Suppressor macrophage (primary cell): ENCODE measurements around the gene CHMP4B.
A peak's percentile ranks its signal among the peaks of the same experiment; 100 is the strongest.
"Not testable (repeated sequence)": the region's sequence is repeated elsewhere in the genome, so short reads cannot be mapped to it uniquely, and the experiment has no call there.

Experiments used
- DNase-seq, 4 experiments: peaks; one replicate each; pipeline ENCODE4 v3.0.0-alpha.2; 2020 to 2022

CHMP4B gene

GRCh38 chr20:33790566-33790965, 20.6 kb upstream of the CHMP4B start:
- no peak for DNase-seq

GRCh38 chr20:33791021-33791420, 20.1 kb upstream of the CHMP4B start:
- DNase-seq, result no peak

- no peak for DNase-seq
These were observed 19.6 kb upstream of the CHMP4B start for GRCh38 chr20:33791540-33791939.

- DNase-seq, result peak; percentile 38 to 62 (median 48)
These were observed 19.1 kb upstream of the CHMP4B start for GRCh38 chr20:33791959-33792597.

- not testable (repeated sequence) for DNase-seq
These were observed 18.6 kb upstream of the CHMP4B start for GRCh38 chr20:33792598-33792989.

GRCh38 chr20:33793011-33793931, 17.9 kb upstream of the CHMP4B start:
- peak in 3 of 4 experiments; percentile 19 to 40 (median 34) for DNase-seq

GRCh38 chr20:33796263-33796906, 14.8 kb upstream of the CHMP4B start:
- no peak for DNase-seq

- no peak for DNase-seq
These were observed 14.1 kb upstream of the CHMP4B start for GRCh38 chr20:33796907-33797544.

- DNase-seq, result no peak
These were observed 12.7 kb upstream of the CHMP4B start for GRCh38 chr20:33798444-33798843.

GRCh38 chr20:33803921-33804337, 7.2 kb upstream of the CHMP4B start:
- DNase-seq, result no peak

- DNase-seq, result no peak
These were observed 2.8 kb upstream of the CHMP4B start for GRCh38 chr20:33808388-33808787.

GRCh38 chr20:33810259-33810658, 889 bp upstream of the CHMP4B start:
- peak in 3 of 4 experiments; percentile 23 to 84 (median 46) for DNase-seq

GRCh38 chr20:33811776-33812151, 616 bp downstream of the CHMP4B start:
- peak; percentile 32 to 45 (median 36) for DNase-seq

- DNase-seq, result peak; percentile 88 to 95 (median 92)
These were observed 1.2 kb downstream of the CHMP4B start for GRCh38 chr20:33812152-33812849.

- peak; percentile 26 to 54 (median 53) for DNase-seq
These were observed 1.8 kb downstream of the CHMP4B start for GRCh38 chr20:33812908-33813462.

GRCh38 chr20:33814238-33814712, 3.1 kb downstream of the CHMP4B start:
- DNase-seq, result peak in 3 of 4 experiments; percentile 13 to 25 (median 16)

GRCh38 chr20:33815671-33816070, 4.5 kb downstream of the CHMP4B start:
- DNase-seq, result no peak

GRCh38 chr20:33816191-33816590, 5.0 kb downstream of the CHMP4B start:
- DNase-seq, result no peak

GRCh38 chr20:33817411-33817810, 6.3 kb downstream of the CHMP4B start:
- no peak for DNase-seq

- no peak for DNase-seq
These were observed 8.3 kb downstream of the CHMP4B start for GRCh38 chr20:33819456-33819855.

GRCh38 chr20:33820362-33820761, 9.2 kb downstream of the CHMP4B start:
- DNase-seq, result no peak
